Kidney epithelial cell (primary cell): ENCODE data around the gene CT45A9. TPM values are rescaled to one million over a fixed set of nuclear protein-coding genes. Genes with fewer than 3 reads are reported as not detected.
"Not testable (repeated sequence)": the region's sequence is repeated elsewhere in the genome, so short reads cannot be mapped to it uniquely, and the experiment has no call there.

Experiments used
- DNase-seq: peaks from one replicate; pipeline ENCODE4 v3.0.0-alpha.2; 2010; ENCODE audit warnings: low read depth
- H3K27me3 ChIP-seq: 2 replicates; pipeline ENCODE4 v1.6.0; 2011; ENCODE audit warnings: low read length; ENCODE audit not compliant: control insufficient read depth, insufficient read depth
- H3K36me3 ChIP-seq: 2 replicates; pipeline ENCODE4 v1.5.1; 2011; ENCODE audit warnings: low read length; ENCODE audit not compliant: control insufficient read depth, insufficient read depth
- H3K4me3 ChIP-seq: 2 replicates; pipeline ENCODE4 v1.5.1; 2011; ENCODE audit warnings: low read depth, mild to moderate bottlenecking, control low read depth, low read length
- CTCF ChIP-seq: IDR thresholded peaks from 2 replicates; pipeline ENCODE4 v1.5.1; 2011; ENCODE audit warnings: mild to moderate bottlenecking, moderate library complexity, low read length, control low read depth, inconsistent platforms; ENCODE audit not compliant: insufficient read depth, poor library complexity, severe bottlenecking
- total RNA-seq: library from RNA; depleted of rRNA; stranded (reverse); fragments of >200 nt; gene quantifications from 2 replicates; pipeline ENCODE4 v1.2.3, GENCODE V29; 2015

The CT45A9 gene
- total RNA-seq: not detected in 2 replicates

GRCh38 chrX:135871712-135872111 is at the start of gene CT45A9:
CT45A9 (minus strand) TSS chrX:135871812; CDS start chrX:135868061, 3,751 bp downstream.
- not testable (repeated sequence) for DNase-seq, H3K27me3 ChIP-seq, H3K4me3 ChIP-seq, H3K36me3 ChIP-seq

- not testable (repeated sequence) for DNase-seq, H3K36me3 ChIP-seq, H3K27me3 ChIP-seq, H3K4me3 ChIP-seq
Observed at GRCh38 chrX:135920516-135920915, 48.9 kb upstream of the CT45A9 start.

GRCh38 chrX:135914404-135914803 is 42.8 kb upstream of the CT45A9 start:
- H3K27me3 ChIP-seq: no peaks in the 10 kb centered on the region
- TF ChIP-seq CTCF: no peak

DNA sequence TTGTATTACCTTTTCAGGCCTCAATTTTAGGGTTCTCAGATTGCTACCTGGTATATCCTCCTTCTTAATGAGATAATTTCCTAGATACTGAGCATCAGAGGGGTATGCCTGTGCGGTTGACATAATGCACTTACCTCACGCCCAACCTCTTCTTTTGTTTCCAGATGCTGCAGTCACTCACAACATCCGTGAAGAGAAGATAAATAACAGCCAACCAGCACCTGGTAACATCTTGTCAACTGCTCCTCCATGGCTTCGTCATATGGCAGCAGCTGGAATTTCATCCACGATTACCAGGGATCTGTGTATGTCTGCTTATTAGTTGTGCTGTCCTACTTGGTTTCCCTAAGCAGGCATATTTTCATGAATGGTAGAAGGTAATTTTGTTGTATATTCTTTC is 38.6 kb upstream of the CT45A9 start:
- TF ChIP-seq CTCF: no peak
- Histone ChIP-seq H3K36me3 (no peaks in the 10 kb centered on the region), H3K27me3 (no peaks in the 10 kb centered on the region), H3K4me3 (no peak overlapping the region)
- DNase-seq: no peak

More at GRCh38 chrX:135914404-135914803, 42.8 kb upstream of the CT45A9 start:
- DNase-seq: no peak
- Histone ChIP-seq H3K4me3 (no peak overlapping the region), H3K36me3 (no peaks in the 10 kb centered on the region)

GRCh38 chrX:135893294-135893817 is 21.7 kb upstream of the CT45A9 start, which contains the start of the genes CT45A10 and SAGE1:
CT45A10 (minus strand) TSS chrX:135893444; CDS start chrX:135885344, 8,100 bp downstream.
SAGE1 (plus strand) TSS chrX:135893716; CDS start chrX:135896243, 2,527 bp downstream.
- TF ChIP-seq CTCF: no peak
- H3K27me3 ChIP-seq: no peaks in the 10 kb centered on the region
- no peaks in the 10 kb centered on the region for H3K36me3 ChIP-seq
- DNase-seq: no peak
- no peak within 1 kb of the TSS for H3K4me3 ChIP-seq

DNA sequence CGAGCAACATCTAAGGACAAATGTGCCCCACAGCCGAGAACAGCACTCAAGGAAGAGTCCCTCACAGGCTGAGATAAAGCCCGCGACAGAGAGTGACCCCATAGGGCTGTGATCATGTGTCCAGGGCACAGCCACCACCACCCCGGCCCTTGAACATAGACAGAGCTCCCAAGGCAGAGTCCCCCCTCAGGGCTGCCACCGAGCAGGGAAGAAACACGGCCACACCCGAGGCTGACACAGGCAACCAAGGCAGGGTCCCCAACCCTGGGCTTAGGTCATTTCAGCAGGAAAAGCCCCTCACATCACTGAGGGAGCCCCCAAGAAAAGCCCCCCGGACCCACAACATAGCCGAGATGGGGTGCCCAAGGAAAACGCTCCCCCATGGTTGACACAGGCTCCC is 21.2 kb upstream of the CT45A9 start:
- Histone ChIP-seq H3K4me3 (no peak overlapping the region), H3K36me3 (no peaks in the 10 kb centered on the region), H3K27me3 (no peaks in the 10 kb centered on the region)
- TF ChIP-seq CTCF: no peak
- no peak for DNase-seq

DNA sequence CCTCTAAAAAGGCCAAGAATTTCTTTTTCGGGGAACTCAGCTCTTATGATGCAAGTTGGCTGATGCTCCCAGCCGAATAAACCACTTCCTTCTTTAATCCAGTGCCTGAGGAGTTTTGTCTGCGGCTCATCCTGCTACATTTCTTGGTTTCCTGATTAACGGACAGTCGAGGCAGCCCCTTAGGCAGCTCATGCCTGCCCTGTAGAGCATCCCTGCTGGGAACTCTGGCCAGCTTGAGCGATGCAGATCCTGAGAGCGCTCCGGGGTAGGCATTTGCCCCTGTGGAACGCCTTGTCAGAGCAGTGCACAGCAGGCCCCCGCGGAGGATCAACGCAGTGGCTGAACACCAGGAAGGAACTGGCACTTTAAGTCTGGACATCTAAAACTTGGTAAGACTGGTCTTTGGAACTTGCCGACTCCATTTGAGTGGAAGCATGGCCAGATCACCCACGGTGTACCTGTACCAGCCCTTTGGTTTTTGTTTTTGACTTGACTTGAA is 18.5 kb upstream of the CT45A9 start:
- Histone ChIP-seq H3K4me3 (no peak overlapping the region), H3K36me3 (no peaks in the 10 kb centered on the region), H3K27me3 (no peaks in the 10 kb centered on the region)
- no peak for DNase-seq
- no peak for TF ChIP-seq CTCF

- DNase-seq, H3K27me3 ChIP-seq, H3K4me3 ChIP-seq, H3K36me3 ChIP-seq: not testable (repeated sequence)
Observed at GRCh38 chrX:135888976-135889375, 17.4 kb upstream of the CT45A9 start.

- not testable (repeated sequence) for H3K36me3 ChIP-seq, DNase-seq, H3K4me3 ChIP-seq, H3K27me3 ChIP-seq
Observed at GRCh38 chrX:135888230-135888629, 16.6 kb upstream of the CT45A9 start.

DNA sequence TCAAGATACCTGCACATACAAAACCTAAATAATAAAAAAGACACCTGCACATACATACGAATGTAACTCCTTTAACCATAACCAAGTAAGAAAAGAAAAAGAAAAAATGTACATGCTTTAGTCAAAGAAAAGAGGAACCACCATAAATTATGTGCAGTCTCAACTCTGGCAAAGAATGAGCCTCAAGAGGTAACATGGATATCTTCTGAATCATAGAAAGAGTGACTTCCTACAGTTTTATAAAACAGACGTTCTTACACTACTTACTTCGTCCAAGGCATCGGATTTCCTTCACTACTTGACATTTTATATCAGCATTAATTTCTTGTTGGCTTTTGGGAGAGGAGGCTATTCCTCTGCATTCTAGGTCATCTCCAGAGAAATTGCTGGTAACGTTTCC is 11.1 kb upstream of the CT45A9 start:
- DNase-seq, H3K36me3 ChIP-seq, H3K27me3 ChIP-seq, H3K4me3 ChIP-seq: not testable (repeated sequence)
